Measurements from ENCODE around the gene SLCO3A1.

- TF ChIP-seq CTCF (IDR thresholded peaks at IDR 0.05 in 2 of 3, conservative IDR thresholded peaks at IDR 0.05 in 1 of 3; ENCODE audit: borderline replicate concordance in 1 of 3, insufficient read depth in 1 of 3, low read depth in 2 of 3, low read length in 2 of 3): no peak
- TF ChIP-seq EZH2 (IDR thresholded peaks at IDR 0.05): no peak
- TF ChIP-seq CEBPB (IDR thresholded peaks at IDR 0.05; ENCODE audit: low read depth): no peak
- no peak for TF ChIP-seq JUND (IDR thresholded peaks at IDR 0.05)
- TF ChIP-seq SP1 (IDR thresholded peaks at IDR 0.05; ENCODE audit: low read depth): no peak
- no peak for TF ChIP-seq ATF3 (IDR thresholded peaks at IDR 0.05)
- no peak for TF ChIP-seq POLR2AphosphoS5 (IDR thresholded peaks at IDR 0.05; ENCODE audit: low read depth, low read length)
- TF ChIP-seq RAD21 (IDR thresholded peaks at IDR 0.05; ENCODE audit: low read depth): no peak
- no peak for TF ChIP-seq REST (IDR thresholded peaks at IDR 0.05; ENCODE audit: low read depth)
- no peak for TF ChIP-seq YY1 (IDR thresholded peaks at IDR 0.05; ENCODE audit: extremely low read depth, insufficient replicate concordance, low read depth, low read length)
- TF ChIP-seq ZFX (IDR thresholded peaks at IDR 0.05): no peak
- TF ChIP-seq MAX (IDR thresholded peaks at IDR 0.05): no peak
Measured at GRCh38 chr15:92005154-92005553, 151.6 kb downstream of the SLCO3A1 start.

All from HCT116 (cell line).